Hepatocyte (in vitro differentiated cells): Measurements from ENCODE around the gene TSPEAR. TPM values are rescaled to one million over a fixed set of nuclear protein-coding genes. Genes with fewer than 3 reads are reported as not detected.
"Not testable (repeated sequence)": the region's sequence is repeated elsewhere in the genome, so short reads cannot be mapped to it uniquely, and the experiment has no call there.

Experiments
- DNase-seq: peaks from one replicate; pipeline ENCODE4 v3.0.0-alpha.2; 2016; ENCODE audit warnings: low spot score
- H2AFZ ChIP-seq: fragments of 200-600 bp; sonication (generic); 2 replicates; pipeline ENCODE4 v1.6.0; 2016; ENCODE audit warnings: antibody characterized with exemption, mild to moderate bottlenecking
- H3K27ac ChIP-seq: fragments of 200-600 bp; sonication (generic); 2 replicates; pipeline ENCODE4 v1.5.1; 2016; ENCODE audit warnings: mild to moderate bottlenecking
- H3K27me3 ChIP-seq: fragments of 200-600 bp; sonication (generic); 2 replicates; pipeline ENCODE4 v1.6.1; 2016
- H3K36me3 ChIP-seq: fragments of 200-600 bp; sonication (generic); replicated peaks from 2 replicates; pipeline ENCODE4 v1.5.1; 2016; ENCODE audit warnings: low read depth; ENCODE audit not compliant: insufficient read depth
- H3K4me1 ChIP-seq: fragments of 200-600 bp; sonication (generic); 2 replicates; pipeline ENCODE4 v1.5.1; 2016; ENCODE audit warnings: mild to moderate bottlenecking, moderate library complexity; ENCODE audit not compliant: insufficient read depth
- H3K4me2 ChIP-seq: fragments of 200-600 bp; sonication (generic); 2 replicates; pipeline ENCODE4 v1.6.0; 2016
- H3K4me3 ChIP-seq: fragments of 200-600 bp; sonication (generic); 2 replicates; pipeline ENCODE4 v1.5.1; 2016; ENCODE audit warnings: mild to moderate bottlenecking
- H3K79me2 ChIP-seq: fragments of 200-600 bp; sonication (generic); 2 replicates; pipeline ENCODE4 v1.6.0; 2017; ENCODE audit warnings: mild to moderate bottlenecking
- H3K9me2 ChIP-seq: fragments of 200-600 bp; sonication (generic); replicated peaks from 2 replicates; pipeline ENCODE4 v1.6.0; 2017; ENCODE audit warnings: mild to moderate bottlenecking; ENCODE audit not compliant: insufficient read depth
- H3K9me3 ChIP-seq: fragments of 200-600 bp; sonication (generic); 2 replicates; pipeline ENCODE4 v1.5.1; 2016; ENCODE audit warnings: low read depth, mild to moderate bottlenecking
- H4K20me1 ChIP-seq: fragments of 200-600 bp; sonication (generic); 2 replicates; pipeline ENCODE4 v1.6.0; 2016; ENCODE audit warnings: mild to moderate bottlenecking; ENCODE audit not compliant: insufficient read depth, poor library complexity, severe bottlenecking
- CTCF ChIP-seq: fragments of 200-600 bp; sonication (generic); IDR thresholded peaks from 2 replicates; pipeline ENCODE4 v1.5.1; 2016; ENCODE audit warnings: antibody characterized with exemption, mild to moderate bottlenecking; ENCODE audit not compliant: poor library complexity
- EZH2 ChIP-seq: fragments of 200-600 bp; sonication (generic); IDR thresholded peaks from 2 replicates; pipeline ENCODE4 v1.6.1; 2016; ENCODE audit warnings: antibody characterized with exemption, mild to moderate bottlenecking, borderline replicate concordance
- EZH2phosphoT487 ChIP-seq: fragments of 200-600 bp; sonication (generic); IDR thresholded peaks from one replicate; pipeline ENCODE4 v1.6.1; 2018; ENCODE audit warnings: antibody characterized with exemption, mild to moderate bottlenecking, low read depth, moderate library complexity; ENCODE audit not compliant: unreplicated experiment, severe bottlenecking
- WGBS: methylation state at CpG from one replicate; pipeline ENCODE4 v1.1.6; 2016; ENCODE audit warnings: low lambda C conversion rate; ENCODE audit errors: missing lambda C conversion rate; 5-methylcytosine and 5-hydroxymethylcytosine counted together
- polyA plus RNA-seq: library from polyadenylated mRNA; unstranded; fragments of >200 nt; fragmentation: Nextera tagmentation; extraction: Ambion mirVana; gene quantifications from 2 replicates; pipeline ENCODE4 v1.2.1, GENCODE V29; 2016
- total RNA-seq: library from RNA; depleted of rRNA; stranded (reverse); fragments of >200 nt; gene quantifications from 2 replicates; pipeline ENCODE4 v1.2.3, GENCODE V29; 2014

TSPEAR gene
- total and polyA plus RNA-seq, 2 experiments from 2014 or later = 0.35 TPM; not detected in 1

GRCh38 chr21:44602463-44602850 lies 108.9 kb downstream of the TSPEAR start:
- no peak overlapping the region for H2AFZ ChIP-seq
- TF ChIP-seq EZH2 (no peak), EZH2phosphoT487 (no peak), CTCF (no peak)
- no peaks in the 10 kb centered on the region for H3K4me1 ChIP-seq
- H3K4me3 ChIP-seq = no peak overlapping the region
- H3K27ac ChIP-seq = no peak overlapping the region
- no peak for DNase-seq
- no peaks in the 10 kb centered on the region for H4K20me1 ChIP-seq
- no peaks in the 10 kb centered on the region for H3K36me3 ChIP-seq
- WGBS = 91% methylated on average over 19 of the region's 21 CpGs
- no peaks in the 10 kb centered on the region for H3K9me3 ChIP-seq
- no peaks in the 10 kb centered on the region for H3K27me3 ChIP-seq
- no peak overlapping the region for H3K4me2 ChIP-seq
- no peaks in the 10 kb centered on the region for H3K79me2 ChIP-seq
- no peaks in the 10 kb centered on the region for H3K9me2 ChIP-seq

GRCh38 chr21:44601596-44602462 lies 109.5 kb downstream of the TSPEAR start:
- Histone ChIP-seq H3K4me1 (no peaks in the 10 kb centered on the region), H3K9me3 (no peaks in the 10 kb centered on the region), H3K4me3 (no peak overlapping the region), H3K9me2 (no peaks in the 10 kb centered on the region), H3K27me3 (no peaks in the 10 kb centered on the region), H3K36me3 (no peaks in the 10 kb centered on the region), H4K20me1 (no peaks in the 10 kb centered on the region), H3K79me2 (no peaks in the 10 kb centered on the region), H3K4me2 (no peak overlapping the region), H3K27ac (no peak overlapping the region), H2AFZ (no peak overlapping the region)
- no peak for DNase-seq
- TF ChIP-seq EZH2 (no peak), EZH2phosphoT487 (no peak), CTCF (no peak)
- 92% methylated on average over 18 of the region's 23 CpGs for WGBS

GRCh38 chr21:44601091-44601490 lies 110.3 kb downstream of the TSPEAR start:
- H3K36me3 ChIP-seq, H3K4me3 ChIP-seq, H4K20me1 ChIP-seq, H3K9me2 ChIP-seq, H3K27ac ChIP-seq, H2AFZ ChIP-seq, H3K79me2 ChIP-seq, H3K4me1 ChIP-seq, H3K9me3 ChIP-seq, H3K27me3 ChIP-seq, H3K4me2 ChIP-seq, DNase-seq: not testable (repeated sequence)
- WGBS = 88% methylated on average over 10 of the region's 10 CpGs

- H3K4me2 ChIP-seq, H3K4me1 ChIP-seq, H3K27ac ChIP-seq, H3K4me3 ChIP-seq, H3K9me2 ChIP-seq, H3K79me2 ChIP-seq, H4K20me1 ChIP-seq, DNase-seq, H3K27me3 ChIP-seq, H3K36me3 ChIP-seq, H2AFZ ChIP-seq, H3K9me3 ChIP-seq: not testable (repeated sequence)
- 91% methylated on average over 14 of the region's 23 CpGs for WGBS
Observed at GRCh38 chr21:44600118-44600978, 111.0 kb downstream of the TSPEAR start, which contains the start of gene KRTAP10-7. Gene KRTAP10-7 (plus strand): TSS chr21:44600597. CDS start chr21:44600622, 25 bp downstream.
